Thyroid gland (tissue), 4 donors: ENCODE results near the gene MEAF6.

Source experiments
- CTCF ChIP-seq, 6 experiments: fragments of 200-600 bp in 3 of 6; fragments of 450-650 bp in 3 of 6; sonication (generic) in 3 of 6; IDR thresholded peaks; one replicate each; pipeline ENCODE4 v1.5.1; 2016 to 2019; ENCODE audit warnings: antibody characterized with exemption in 6 of 6, mild to moderate bottlenecking in 2 of 6, inconsistent platforms in 1 of 6, moderate library complexity in 1 of 6
- POLR2A ChIP-seq, 2 donors: fragments of 450-650 bp; IDR thresholded peaks; one replicate each; pipeline ENCODE4 v1.6.1; 2017; ENCODE audit warnings: antibody characterized with exemption in 2 of 2, mild to moderate bottlenecking in 2 of 2, moderate library complexity in 1 of 2

GRCh38 chr1:37465593-37466517 lies 48.7 kb downstream of the MEAF6 start:
- TF ChIP-seq CTCF (IDR thresholded peaks at IDR 0.05): no peak
- TF ChIP-seq POLR2A (IDR thresholded peaks at IDR 0.05): no peak
